NCI-H526 (cell line): ENCODE data around the gene GFRAL.
"Not testable (repeated sequence)": the region's sequence is repeated elsewhere in the genome, so short reads cannot be mapped to it uniquely, and the experiment has no call there.

Experiments used
- DNase-seq, 2 experiments: peaks; one replicate each; lab custom pipeline; 2025; lab: John Stamatoyannopoulos, UW

Gene GFRAL, protein sequence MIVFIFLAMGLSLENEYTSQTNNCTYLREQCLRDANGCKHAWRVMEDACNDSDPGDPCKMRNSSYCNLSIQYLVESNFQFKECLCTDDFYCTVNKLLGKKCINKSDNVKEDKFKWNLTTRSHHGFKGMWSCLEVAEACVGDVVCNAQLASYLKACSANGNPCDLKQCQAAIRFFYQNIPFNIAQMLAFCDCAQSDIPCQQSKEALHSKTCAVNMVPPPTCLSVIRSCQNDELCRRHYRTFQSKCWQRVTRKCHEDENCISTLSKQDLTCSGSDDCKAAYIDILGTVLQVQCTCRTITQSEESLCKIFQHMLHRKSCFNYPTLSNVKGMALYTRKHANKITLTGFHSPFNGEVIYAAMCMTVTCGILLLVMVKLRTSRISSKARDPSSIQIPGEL

DNA sequence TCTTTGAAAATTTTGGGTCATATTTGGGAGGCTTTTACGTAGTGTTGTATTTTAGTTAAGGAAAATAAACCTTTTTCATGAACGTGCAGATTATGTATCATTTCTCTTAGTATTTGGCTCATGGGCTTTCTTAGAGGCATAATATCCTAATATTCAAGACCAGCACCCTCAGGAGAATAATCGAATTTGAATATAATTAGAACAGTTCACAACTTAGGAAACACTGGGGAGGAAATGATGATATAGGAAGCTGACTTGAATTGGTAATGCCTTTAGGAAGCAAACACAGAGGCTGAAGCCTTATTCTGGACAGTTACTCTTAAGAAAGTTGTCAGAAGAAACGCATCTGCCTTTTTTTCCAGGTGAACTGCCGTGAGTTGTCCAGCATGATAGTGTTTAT is at the start of gene GFRAL:
GFRAL (plus strand) TSS at position 301 of the 400 bp plus-strand sequence; CDS start at position 387, 86 bp downstream.
- no peak for DNase-seq

DNA sequence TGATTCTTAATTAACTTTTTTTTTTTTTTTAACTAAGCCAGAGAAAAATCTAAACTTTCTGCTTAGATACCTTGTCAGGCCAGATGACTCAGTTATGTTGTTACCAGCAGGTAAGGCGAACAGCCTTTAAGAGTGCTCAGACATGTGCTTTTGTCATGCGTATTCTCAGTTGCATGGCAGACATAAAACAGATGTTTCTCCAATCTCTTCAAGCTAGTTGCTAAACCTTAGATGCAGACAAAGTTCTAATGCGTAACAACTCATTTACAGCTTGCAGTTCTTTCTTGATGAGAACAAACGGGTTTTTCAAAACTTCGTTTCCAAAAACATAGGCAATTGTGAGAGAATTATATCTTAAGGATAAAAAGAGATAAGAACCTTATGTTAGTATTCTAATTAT is 49.6 kb upstream of the GFRAL start:
- DNase-seq = no peak

DNA sequence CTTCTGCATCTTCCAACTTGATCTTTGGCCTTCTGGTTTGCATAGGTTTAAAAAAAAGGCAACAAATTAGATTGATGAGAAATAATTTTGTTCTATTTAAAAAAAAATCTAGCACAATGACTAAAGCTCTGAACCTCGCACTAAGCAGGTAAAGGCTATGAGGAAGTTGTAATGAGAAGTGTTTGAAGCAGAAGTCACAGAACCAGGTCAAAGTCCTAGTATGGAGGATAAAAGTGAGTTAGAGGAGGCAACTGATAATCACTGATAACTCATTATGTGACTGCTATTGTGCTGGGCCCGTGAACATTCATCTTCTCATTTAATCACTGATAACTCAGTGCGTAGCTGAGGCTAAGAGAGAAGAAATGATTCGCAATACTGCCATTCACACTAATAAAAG is 46.1 kb upstream of the GFRAL start:
- no peak for DNase-seq

DNA sequence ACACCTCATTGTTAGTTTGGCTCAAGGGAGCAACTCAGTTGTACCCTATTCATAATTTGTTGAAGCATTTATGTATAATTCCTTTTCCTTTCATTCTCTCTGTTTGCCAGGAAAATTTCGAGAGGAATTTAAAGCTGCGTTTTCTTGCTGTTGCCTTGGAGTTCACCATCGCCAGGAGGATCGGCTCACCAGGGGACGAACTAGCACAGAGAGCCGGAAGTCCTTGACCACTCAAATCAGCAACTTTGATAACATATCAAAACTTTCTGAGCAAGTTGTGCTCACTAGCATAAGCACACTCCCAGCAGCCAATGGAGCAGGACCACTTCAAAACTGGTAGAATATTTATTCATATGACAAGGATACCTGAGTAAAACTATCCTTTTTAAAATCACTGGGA is 45.2 kb upstream of the GFRAL start:
- DNase-seq = no peak

DNA sequence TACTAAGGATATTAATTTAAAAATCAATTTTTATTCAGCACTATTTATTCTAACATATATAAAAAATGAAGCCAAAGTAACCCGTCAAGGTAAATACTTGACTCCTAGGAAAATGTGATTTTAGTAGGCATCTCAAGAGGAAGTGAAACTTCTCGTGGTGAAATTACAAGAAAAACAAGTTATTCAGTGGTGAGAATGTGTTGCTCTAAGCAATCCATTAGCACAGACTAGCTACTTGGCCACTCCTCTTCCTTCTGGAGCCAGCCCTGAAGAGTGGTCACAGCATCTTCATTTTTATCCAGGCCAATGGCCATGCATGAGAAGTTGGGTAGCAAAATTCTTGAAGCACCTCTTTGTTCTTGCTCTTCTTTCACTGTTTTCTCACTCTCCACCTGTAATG is 40.4 kb upstream of the GFRAL start:
- DNase-seq = no peak

DNA sequence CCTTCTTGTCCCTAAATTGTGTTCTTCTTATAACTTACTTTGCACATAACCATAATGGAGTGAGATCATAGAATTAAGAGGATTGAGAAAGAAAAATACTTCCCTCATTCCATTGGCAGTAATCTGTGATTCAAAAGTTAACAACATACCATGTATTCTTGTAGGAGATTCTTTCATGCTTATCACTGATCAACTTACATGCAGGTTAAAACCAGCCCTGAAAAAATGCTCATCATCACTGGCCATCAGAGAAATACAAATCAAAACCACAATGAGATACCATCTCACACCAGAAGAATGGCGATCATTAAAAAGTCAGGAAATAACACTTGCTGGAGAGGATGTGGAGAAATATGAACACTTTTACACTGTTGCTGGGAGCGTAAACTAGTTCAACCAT is 36.5 kb upstream of the GFRAL start:
- no peak for DNase-seq

DNA sequence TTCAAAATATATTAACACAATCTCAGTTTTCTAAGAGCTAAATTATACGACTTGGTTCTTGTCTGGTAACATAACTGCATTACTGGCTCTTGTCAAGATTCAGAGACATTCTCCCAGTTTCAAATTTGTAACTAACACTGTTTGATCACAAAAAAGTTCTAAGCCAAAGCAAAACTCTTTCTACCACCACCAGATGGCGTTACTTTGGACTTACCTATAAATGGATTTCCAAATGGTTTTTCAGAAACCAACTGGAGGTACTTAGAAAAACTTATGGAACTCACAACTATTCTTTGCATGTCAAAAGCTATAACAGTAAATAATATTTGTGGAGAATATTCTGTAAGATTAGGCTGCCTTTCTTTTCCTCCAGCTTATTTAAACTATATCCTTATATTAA is 34.2 kb upstream of the GFRAL start:
- DNase-seq = peak in 1 of 2 experiments; percentile 30

DNA sequence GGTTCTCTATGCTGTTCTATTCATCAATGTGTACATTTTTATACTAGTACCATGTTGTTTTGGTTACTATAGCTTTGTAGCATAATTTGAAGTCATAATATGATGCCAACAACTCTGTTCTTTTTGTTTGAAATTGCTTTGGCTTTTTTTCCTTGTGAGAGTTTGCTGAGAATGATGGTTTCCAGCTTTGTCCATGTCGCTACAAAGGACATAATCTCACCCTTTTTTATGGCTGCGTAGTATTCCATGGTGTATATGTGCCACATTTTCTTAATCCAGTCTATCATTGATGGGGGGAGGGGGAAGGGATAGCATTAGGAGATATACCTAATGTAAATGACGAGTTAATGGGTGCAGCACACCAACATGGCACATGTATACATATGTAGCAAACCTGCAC is 30.1 kb upstream of the GFRAL start:
- DNase-seq = not testable (repeated sequence)

DNA sequence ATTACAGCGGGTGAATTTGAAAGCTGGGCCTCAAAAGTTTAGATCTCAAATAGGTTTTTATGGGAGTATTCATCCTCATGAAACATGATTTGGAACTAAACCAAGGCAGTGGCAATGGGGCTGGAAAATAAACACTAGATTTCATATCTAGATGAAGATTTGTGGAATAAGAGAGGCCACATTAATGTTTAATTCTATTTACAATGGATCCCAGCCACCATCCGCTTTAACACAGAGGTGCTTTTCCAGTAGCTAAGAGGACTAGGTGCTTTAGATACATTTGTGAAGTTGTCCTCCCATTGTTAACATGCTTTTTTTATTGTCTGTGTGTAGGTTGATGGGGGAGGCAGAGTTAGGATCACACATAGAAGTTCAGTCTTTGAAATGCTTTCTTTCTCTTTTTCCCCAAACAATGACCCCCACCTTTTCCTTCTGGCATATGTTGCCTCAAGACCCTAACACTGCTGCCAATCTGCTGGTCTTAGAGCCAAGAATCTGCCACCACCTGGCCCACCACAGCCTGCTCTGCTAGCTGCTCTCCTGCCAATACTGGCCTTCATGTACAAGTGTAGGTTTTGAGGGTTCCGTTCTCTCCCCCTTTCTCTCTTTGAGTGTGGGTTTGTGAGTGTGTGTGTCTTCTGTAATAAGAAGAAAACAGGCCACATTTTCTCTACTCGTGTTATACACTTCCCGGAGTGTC is 27.8 kb upstream of the GFRAL start:
- DNase-seq = no peak

DNA sequence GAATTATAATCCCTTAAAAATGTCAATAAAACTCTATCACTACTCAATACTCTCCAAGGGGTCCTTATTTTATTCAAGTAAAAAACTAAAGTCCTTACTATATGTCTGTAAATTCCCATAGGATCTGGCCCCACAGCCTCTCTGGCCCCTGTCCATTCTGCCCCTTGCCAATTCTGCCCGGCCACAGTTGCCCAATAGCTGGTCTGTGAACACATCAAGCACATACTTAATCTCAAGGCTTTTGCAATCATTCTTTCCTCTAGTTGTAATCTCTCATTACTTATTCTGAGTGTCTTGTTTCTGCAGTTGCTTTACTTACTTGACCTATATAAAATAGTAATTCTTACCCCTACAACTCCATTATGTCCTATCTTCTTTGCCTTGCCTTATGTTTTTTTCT is 22.5 kb upstream of the GFRAL start:
- DNase-seq = no peak

DNA sequence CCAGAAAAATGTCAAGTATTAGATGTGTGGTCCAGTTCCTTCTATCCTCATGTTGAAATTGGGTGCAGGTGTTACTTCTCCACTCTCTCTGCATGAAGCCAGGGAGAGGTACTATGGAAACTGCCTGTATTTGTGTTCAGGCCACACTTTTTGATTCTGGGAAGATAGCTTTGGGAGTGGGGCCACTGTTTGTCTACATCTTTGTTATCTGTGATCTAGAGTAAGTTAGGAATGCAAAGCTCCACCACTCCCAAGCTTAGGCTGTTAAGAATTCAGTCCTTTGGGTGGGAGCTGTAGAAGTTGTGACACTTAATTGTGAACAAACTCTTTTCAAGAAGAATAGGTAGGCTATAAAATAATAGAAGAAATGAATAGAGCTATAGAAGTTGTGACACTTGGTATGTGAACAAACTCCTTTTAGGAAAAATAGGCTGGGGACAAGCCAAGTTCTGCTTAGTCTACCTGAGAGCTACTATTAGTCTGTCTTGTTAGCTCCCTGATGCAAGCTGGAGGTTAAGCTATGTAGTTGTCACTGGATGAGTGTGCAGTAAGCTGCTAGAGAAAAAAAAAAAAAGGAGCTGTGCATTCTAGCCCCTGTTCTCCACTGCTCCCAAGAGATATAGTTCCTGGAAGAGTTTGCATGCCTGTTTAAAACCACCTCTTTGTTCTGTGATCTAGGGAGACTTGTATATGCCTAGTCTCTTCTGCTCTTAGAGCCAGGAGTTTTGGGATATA is 7.1 kb upstream of the GFRAL start:
- DNase-seq = peak in 1 of 2 experiments; percentile 10

DNA sequence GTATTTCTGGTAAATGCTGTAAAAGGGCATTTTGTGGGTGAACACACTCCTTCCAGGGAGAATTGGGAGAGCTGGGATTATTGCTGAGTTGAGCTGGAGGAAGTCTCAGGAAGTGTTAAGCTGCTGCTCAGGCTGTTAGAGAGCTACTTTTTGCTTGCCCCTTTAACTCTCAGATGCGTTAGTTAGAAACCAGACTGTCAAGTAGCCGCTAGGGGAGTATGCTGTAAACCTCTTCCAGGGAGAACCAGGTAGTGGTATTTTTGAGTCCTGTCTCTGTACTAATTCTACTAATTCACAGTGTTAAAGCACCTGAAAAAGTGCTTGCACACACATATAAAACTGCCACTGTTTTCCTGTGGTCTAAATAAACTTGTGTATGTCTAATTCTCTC is 6.6 kb upstream of the GFRAL start:
- DNase-seq = no peak

DNA sequence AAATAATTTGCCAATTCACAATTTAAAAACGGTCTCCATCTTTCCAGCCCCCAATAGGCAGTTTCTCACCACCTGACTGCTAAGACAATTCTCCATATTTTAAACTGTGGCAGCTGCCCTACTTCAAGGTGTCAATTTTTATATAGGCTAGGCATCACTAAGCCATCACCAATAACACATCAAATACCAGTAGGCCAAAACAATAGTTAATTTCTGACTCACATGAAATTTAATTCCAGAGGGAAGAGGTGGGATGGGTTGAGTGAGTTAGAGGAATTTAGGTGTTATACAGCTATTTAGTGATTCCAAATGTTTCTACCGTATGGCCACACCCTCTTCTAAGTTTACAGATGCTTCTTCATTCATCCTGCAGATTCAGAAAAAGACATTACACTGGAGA is 49.9 kb downstream of the GFRAL start:
- DNase-seq = no peak

DNA sequence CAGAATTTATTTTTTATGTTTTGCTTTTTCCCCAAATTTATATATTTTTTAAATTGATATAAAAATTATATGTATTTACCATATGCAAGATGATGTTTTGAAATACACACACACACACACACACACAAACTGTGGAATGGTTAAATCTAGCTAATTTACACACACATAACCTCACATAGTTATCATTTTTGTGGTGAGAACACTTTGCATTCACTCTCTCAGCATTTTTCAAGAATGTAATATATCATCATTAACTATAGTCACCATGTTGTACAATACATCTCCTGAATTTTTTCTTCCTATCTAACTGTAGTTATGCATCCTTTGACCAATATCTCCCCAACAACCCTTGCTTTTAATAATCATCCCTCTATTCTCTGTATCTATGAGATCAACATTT is 52.2 kb downstream of the GFRAL start:
- DNase-seq = no peak

DNA sequence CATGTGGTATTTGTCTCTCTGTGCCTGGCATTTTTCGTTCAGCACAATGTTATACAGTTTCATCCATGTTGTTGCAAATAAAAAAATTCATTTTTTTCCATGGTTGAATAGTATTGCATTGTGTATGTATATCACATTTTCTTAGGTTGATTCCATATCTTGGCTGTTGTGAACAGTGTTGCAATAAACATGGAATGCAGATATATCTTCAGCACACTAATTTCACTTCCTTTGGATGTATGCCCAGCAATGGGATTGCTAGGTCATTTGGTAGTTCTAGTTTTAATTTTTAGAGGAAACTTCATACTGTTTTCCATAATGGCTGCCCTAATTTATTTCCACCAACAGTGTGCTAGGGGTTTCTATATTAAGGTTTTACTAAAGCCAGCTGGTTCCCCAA is 52.6 kb downstream of the GFRAL start:
- no peak for DNase-seq

DNA sequence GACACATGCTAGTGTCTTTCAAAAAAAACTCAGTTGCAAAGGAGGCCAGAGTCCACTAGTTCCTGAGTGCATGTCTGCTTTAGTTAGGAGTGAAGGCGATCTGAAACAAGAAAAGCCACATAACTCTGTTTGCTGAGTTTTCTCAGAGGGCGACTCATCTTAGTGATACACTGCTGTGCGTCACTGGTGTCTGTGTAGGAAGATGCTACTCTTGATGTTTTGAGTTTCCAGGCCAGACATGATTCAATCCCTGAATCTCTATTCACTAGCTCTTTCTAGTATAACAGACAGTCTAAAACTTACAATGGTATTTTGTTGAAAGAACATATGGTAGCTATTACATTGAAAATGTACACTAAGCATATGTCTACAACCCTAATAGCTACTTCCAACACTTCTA is 60.9 kb downstream of the GFRAL start:
- DNase-seq = no peak

DNA sequence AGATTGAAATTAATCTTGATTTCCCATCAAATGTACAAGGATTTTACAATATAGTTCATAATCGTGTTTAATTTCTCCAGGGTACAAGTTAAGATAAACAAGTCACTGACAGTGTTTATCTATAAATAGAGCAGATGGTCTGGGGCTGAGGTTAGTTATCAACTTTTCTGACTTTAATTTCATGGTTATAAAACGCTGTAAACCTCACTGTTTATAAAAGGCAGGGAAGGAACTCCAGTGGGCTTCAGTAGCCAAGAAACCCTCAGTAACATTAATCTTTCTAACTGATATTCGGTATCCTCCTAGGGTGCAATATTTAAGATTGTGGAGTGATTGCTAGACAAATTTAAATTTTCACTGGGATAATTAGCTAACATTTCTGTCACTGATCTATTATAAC is 68.6 kb downstream of the GFRAL start:
- no peak for DNase-seq

DNA sequence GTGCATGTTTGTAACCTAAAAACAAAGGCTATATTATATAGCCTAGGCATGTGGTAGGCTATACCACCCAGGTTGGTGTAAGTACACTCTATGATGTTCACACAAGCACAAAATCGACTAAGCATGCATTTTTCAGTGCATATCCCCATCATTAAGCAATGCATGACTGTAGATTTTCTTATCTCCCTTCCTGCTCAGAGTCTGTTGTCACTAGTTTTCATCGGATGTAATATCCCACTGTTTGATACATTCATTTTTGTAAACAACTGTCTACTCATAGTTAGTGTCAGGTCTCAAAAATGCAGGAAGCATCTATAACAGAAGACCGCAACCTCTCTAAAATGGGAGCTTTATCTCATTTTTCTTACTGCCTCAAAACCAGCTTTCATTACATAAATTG is 70.7 kb downstream of the GFRAL start:
- DNase-seq = no peak

DNA sequence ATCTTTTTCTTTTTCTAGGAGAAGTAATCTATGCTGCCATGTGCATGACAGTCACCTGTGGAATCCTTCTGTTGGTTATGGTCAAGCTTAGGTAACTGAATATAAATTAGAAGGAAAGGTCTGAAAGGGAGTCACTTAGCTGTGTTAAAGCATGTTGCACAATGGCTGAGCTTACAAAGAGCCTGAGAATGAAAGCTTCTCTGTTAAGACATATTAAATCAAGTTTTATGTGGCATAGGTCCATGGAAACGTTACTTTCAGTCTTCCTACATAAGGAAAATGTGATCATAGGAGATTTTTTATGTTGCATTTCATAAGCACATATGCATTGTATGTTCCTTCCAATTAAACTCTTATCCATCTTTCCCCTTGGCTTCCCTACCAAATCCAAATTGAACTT is 72.1 kb downstream of the GFRAL start:
- DNase-seq = no peak

DNA sequence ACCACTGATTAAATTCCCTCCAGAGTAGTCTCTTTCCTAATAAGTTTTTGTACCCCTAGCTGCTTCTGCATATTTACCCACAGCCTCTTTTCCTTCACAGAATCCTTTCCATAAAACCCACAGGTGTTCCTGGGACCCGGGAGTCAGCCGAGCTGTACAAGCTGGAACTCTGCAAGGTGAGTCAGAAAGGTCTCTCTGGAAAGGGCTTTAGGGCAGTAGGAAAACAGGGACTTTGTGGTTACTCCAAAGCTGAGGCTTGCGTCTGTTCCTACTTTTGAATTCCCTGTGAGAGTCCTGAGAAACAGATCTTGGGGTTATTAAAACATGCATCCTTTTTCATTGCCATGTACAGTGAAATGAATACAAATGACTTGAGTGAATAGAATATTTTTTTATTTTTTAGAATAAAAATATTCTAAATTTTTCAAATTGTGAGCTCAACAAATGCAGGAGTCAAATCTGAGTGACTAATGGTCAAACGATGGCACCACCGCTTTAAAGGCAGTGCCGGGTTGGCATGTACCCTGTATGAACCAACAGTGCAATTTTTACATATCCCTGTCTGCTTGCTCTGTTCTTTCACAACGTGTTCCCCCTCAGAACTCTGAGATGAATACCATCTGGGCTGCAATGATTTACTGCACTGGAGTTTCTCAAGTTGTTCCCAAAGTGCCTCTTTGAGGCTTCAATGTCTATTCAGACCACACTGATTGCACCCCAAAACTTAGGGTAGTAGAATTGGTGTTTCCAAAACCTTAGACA is 78.4 kb downstream of the GFRAL start:
- no peak for DNase-seq

DNA sequence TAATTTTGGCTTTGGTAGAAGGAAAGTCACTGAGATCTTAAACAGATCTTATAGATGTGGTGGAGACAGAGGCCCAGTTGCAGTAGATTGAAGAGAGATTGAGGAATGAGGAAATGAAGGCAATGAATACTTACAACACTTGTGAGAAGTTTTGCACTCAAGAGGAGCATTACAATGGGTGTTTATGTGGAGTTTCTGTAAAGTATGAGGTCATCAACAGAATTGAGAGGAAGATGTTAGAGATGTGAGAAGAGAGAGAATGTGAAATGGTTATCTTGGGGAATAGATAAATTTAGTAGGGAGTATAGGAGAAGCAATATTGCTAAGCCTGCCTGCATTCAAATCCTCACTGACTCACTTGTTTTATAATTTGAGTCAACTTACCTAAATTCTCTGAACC is 83.4 kb downstream of the GFRAL start:
- DNase-seq = no peak

DNA sequence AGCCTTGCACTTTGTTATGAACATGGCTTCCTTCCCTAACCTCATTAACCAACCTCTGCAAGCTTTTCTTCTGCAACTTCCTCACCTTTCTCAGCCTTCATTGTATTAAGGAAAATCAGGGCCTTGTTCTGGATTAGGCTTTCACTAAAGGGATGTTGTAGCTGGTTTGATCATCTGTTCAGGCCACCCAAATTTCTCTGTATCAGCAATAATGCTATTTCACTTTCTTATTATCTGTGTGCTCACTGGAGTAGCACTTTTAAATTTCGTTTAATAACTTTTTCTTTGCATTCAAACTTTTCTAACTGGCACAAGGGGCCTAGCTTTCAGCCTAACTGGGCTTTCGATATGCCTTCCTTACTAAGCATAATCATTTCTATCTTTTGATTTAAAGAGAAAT is 96.7 kb downstream of the GFRAL start:
- no peak for DNase-seq
